KMS-11 (cell line): ENCODE results near the gene DNTT.

Source experiments
- H2AFZ ChIP-seq: fragments of 200-600 bp; sonication (generic); 2 replicates; pipeline ENCODE4 v1.6.1; 2016; ENCODE audit warnings: antibody characterized with exemption, mixed run types, low read depth
- H3K27ac ChIP-seq: fragments of 200-600 bp; sonication (generic); 2 replicates; pipeline ENCODE4 v1.6.1; 2016; ENCODE audit warnings: mild to moderate bottlenecking, mixed run types
- H3K27me3 ChIP-seq: fragments of 200-600 bp; sonication (generic); 2 replicates; pipeline ENCODE4 v1.6.1; 2017; ENCODE audit warnings: mild to moderate bottlenecking, low read depth, mixed run types, moderate library complexity; ENCODE audit not compliant: insufficient read depth
- H3K36me3 ChIP-seq: fragments of 200-600 bp; sonication (generic); 2 replicates; pipeline ENCODE4 v1.6.1; 2017; ENCODE audit warnings: mild to moderate bottlenecking, mixed run types; ENCODE audit not compliant: insufficient read depth
- H3K4me1 ChIP-seq: fragments of 200-600 bp; sonication (generic); 2 replicates; pipeline ENCODE4 v1.6.1; 2016; ENCODE audit warnings: mild to moderate bottlenecking, low read depth, mixed run types; ENCODE audit not compliant: poor library complexity, severe bottlenecking
- H3K4me2 ChIP-seq: fragments of 200-600 bp; sonication (generic); 2 replicates; pipeline ENCODE4 v1.7.0; 2016; ENCODE audit warnings: mild to moderate bottlenecking, mixed run types
- H3K4me3 ChIP-seq: fragments of 200-600 bp; sonication (generic); IDR thresholded peaks from 2 replicates; pipeline ENCODE4 v1.6.1; 2017; ENCODE audit warnings: low read depth, low read length, mixed read lengths; ENCODE audit not compliant: insufficient read depth
- H3K79me2 ChIP-seq: fragments of 200-600 bp; sonication (generic); 2 replicates; pipeline ENCODE4 v1.6.1; 2016; ENCODE audit warnings: low read depth, mixed run types; ENCODE audit not compliant: insufficient read depth
- H3K9ac ChIP-seq: fragments of 200-600 bp; sonication (generic); 2 replicates; pipeline ENCODE4 v1.6.1; 2016; ENCODE audit warnings: mild to moderate bottlenecking, mixed run types
- H4K20me1 ChIP-seq: fragments of 200-600 bp; sonication (generic); 2 replicates; pipeline ENCODE4 v1.6.1; 2016; ENCODE audit warnings: mild to moderate bottlenecking, mixed run types; ENCODE audit not compliant: insufficient read depth
- TF ChIP-seq, protein P1 (sequence below): fragments of 200-600 bp; sonication (generic); conservative IDR thresholded peaks from 2 replicates; pipeline ENCODE4 v1.6.1; 2017; ENCODE audit warnings: low read depth, mild to moderate bottlenecking, antibody characterized with exemption, low read length, moderate library complexity, mixed read lengths

The DNTT gene

DNA sequence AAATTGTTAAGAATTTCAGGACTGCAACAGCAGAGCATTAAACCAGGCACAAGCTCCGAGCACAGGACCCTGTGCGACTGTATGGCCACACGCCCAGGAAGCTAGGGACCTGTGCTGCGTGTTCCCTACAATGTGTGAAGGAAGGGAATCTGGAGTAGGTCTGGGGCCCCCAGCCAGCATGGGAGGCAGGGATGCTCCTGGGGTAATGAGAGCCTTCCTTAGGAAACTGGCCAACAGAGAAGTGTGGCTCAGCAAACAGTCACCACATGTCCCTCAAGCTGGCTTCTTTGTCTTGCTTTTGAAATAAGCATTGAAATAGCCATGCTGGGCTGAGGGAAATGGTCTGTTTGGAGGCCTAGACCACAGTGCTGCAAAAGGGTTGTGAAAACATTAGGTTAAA, 41.1 kb upstream of the DNTT start:
- Histone ChIP-seq H3K27me3 (no peaks in the 10 kb centered on the region), H3K4me2 (no peak overlapping the region), H2AFZ (no peak overlapping the region), H3K79me2 (no peaks in the 10 kb centered on the region), H3K4me1 (no peaks in the 10 kb centered on the region), H3K27ac (no peak overlapping the region), H3K4me3 (no peak overlapping the region), H3K36me3 (no peaks in the 10 kb centered on the region), H4K20me1 (no peaks in the 10 kb centered on the region), H3K9ac (no peak overlapping the region)
- TF ChIP-seq, protein P1, sequence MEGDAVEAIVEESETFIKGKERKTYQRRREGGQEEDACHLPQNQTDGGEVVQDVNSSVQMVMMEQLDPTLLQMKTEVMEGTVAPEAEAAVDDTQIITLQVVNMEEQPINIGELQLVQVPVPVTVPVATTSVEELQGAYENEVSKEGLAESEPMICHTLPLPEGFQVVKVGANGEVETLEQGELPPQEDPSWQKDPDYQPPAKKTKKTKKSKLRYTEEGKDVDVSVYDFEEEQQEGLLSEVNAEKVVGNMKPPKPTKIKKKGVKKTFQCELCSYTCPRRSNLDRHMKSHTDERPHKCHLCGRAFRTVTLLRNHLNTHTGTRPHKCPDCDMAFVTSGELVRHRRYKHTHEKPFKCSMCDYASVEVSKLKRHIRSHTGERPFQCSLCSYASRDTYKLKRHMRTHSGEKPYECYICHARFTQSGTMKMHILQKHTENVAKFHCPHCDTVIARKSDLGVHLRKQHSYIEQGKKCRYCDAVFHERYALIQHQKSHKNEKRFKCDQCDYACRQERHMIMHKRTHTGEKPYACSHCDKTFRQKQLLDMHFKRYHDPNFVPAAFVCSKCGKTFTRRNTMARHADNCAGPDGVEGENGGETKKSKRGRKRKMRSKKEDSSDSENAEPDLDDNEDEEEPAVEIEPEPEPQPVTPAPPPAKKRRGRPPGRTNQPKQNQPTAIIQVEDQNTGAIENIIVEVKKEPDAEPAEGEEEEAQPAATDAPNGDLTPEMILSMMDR = no peak

DNA sequence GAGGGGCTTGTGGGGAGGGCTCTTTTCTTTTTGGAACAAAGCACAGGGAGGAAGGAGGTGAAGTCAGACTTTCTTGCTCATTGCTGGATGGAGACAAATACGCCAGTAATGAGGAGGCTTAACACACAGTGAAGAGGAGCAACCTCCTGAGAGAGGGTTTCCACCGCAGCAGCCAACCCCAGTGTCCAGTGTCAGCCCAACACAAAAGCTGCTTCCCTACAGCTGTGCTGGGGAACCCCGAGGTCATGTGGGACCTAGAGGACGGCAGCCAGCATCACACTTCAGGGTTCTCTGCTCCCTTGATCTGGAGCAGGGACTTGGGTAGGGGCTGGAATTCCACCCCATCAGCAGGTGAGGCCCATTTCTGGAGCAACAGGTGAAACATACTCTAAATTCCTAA, 40.6 kb upstream of the DNTT start:
- H3K4me2 ChIP-seq = no peak overlapping the region
- H3K4me1 ChIP-seq = no peaks in the 10 kb centered on the region
- H3K36me3 ChIP-seq = no peaks in the 10 kb centered on the region
- TF ChIP-seq, protein P1 = no peak
- H3K79me2 ChIP-seq = no peaks in the 10 kb centered on the region
- no peak overlapping the region for H3K9ac ChIP-seq
- H3K4me3 ChIP-seq = no peak overlapping the region
- no peak overlapping the region for H3K27ac ChIP-seq
- H4K20me1 ChIP-seq = no peaks in the 10 kb centered on the region
- H2AFZ ChIP-seq = no peak overlapping the region
- H3K27me3 ChIP-seq = no peaks in the 10 kb centered on the region

DNA sequence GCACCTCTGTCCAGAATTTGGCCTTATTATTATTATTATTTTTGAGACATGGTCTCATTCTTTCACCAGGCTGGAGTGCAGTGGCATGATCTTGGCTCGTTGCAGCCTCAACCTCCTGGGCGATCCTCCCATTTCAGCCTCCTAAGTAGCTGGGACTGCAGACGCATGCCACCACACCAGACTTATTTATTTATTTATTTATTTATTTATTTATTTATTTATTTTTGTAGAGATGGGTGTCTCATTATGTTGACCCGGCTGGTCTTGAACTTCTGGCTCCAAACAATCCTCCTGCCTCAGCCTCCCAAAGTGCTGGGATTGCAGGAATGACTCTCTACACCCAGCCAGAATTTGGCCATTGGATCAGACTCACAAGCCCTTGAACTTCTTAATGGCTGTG, 39.3 kb upstream of the DNTT start:
- Histone ChIP-seq H4K20me1 (no peaks in the 10 kb centered on the region), H3K4me2 (no peak overlapping the region), H3K36me3 (no peaks in the 10 kb centered on the region), H2AFZ (no peak overlapping the region), H3K4me3 (no peak overlapping the region), H3K4me1 (no peaks in the 10 kb centered on the region), H3K27me3 (no peaks in the 10 kb centered on the region), H3K79me2 (no peaks in the 10 kb centered on the region), H3K9ac (no peak overlapping the region), H3K27ac (no peak overlapping the region)
- TF ChIP-seq, protein P1 = no peak

DNA sequence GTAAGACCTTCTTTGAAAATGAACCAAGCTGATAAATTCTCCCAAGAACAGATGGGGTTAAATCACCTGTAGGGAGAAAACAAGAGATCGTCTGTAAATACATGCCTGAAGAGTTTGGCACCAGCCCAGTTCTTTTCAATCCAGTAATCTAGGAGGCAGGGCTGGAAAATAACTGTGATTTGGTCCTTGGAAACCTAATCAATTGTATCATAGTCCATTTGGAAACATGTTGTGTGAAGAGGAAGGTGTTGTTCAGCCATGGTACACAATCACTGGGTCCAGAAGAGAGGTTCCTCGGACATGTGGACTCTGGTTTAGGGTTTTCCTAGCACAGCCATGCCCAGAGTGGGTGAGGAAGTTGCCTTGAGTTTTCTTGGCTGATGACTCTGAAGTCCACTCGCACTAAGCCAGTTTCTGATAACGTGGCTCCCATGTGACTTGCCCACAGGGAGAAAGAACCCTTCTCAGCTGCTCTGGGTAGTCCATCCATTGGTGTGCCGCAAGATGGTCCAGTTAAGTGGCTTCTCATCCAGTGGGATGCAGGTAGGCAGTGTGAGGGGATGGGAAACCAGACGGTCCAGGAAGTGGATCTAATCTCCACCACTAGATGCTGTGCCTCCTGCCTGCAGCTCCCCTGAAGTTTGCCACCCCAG, 38.0 kb upstream of the DNTT start:
- Histone ChIP-seq H3K36me3 (no peaks in the 10 kb centered on the region), H3K27ac (no peak overlapping the region), H3K4me3 (no peak overlapping the region), H3K4me2 (no peak overlapping the region), H2AFZ (no peak overlapping the region), H3K9ac (no peak overlapping the region), H4K20me1 (no peaks in the 10 kb centered on the region), H3K27me3 (no peaks in the 10 kb centered on the region), H3K79me2 (no peaks in the 10 kb centered on the region), H3K4me1 (peaks cover 8% of the 10 kb centered on the region)
- TF ChIP-seq, protein P1 = no peak
